Right cardiac atrium (tissue), 5 donors: ENCODE data around the gene PLEKHA6. TPM values are rescaled to one million over a fixed set of nuclear protein-coding genes. Genes with fewer than 3 reads are reported as not detected.
A peak's percentile ranks its signal among the peaks of the same experiment; 100 is the strongest.

Source experiments
- ATAC-seq, 2 donors: fragments of 200-7000 bp; cut with Tn5 transposase; one replicate each; pipeline versions ENCODE4 v1.8.0 to v1.9.1; 2020; ENCODE audit warnings: moderate library complexity in 2 of 2, mild to moderate bottlenecking in 1 of 2
- DNase-seq, 3 donors: peaks; one replicate each; pipeline ENCODE4 v3.0.0-alpha.2; 2020
- H3K27ac ChIP-seq: one replicate; pipeline ENCODE4 v1.5.1; 2013; ENCODE audit warnings: mild to moderate bottlenecking, low read length, control low read depth, moderate library complexity
- H3K27me3 ChIP-seq: one replicate; pipeline ENCODE4 v1.6.1; 2013; ENCODE audit not compliant: control insufficient read depth, insufficient read depth
- H3K4me1 ChIP-seq: one replicate; pipeline ENCODE4 v1.6.1; 2013; ENCODE audit warnings: low read length; ENCODE audit not compliant: control insufficient read depth, insufficient read depth
- H3K4me3 ChIP-seq: one replicate; pipeline ENCODE4 v1.5.1; 2013; ENCODE audit warnings: low read length, control low read depth
- H3K9me3 ChIP-seq: one replicate; pipeline ENCODE4 v1.6.1; 2013; ENCODE audit warnings: low read length; ENCODE audit not compliant: control insufficient read depth
- WGBS: extraction: QIAGEN DNeasy Blood & Tissue Kit; methylation state at CpG from one replicate; pipeline ENCODE4 v1.1.7; 2013; 5-methylcytosine and 5-hydroxymethylcytosine counted together
- intact Hi-C, 4 donors: fragments of 100-400 bp; cut with DNase I; formaldehyde crosslinking; loops; one replicate each; pipeline versions ENCODE4 v1.11.0 to v1.14.0; 2022 to 2023
- polyA plus RNA-seq: library from polyadenylated mRNA; stranded (reverse); fragments of 200-250 nt; gene quantifications from one replicate; pipeline ENCODE4 v1.2.3, GENCODE V29; 2013
- total RNA-seq, 4 donors: library from RNA; stranded (reverse); fragmentation: NEBNext Ultra II Directional; extraction: Animal tissue kit (Norgen Biotek cat#: 25700); gene quantifications; one replicate each; pipeline ENCODE4 v1.2.1, GENCODE V29; 2021
- donor health status: healthy with polysubstance abuse.
- donor health status: DM: no; HTN: yes; CAD: no.
- donor health status: DM: no; HTN: no; CAD: no.
- donor health status: DM: no; HTN: yes; CAD: no; lungs with severe emphysema.
- donor health status: DM: yes; HTN: yes; CAD: no.

The PLEKHA6 gene
- total and polyA plus RNA-seq, 5 donors, result 17.7 to 55.4 (median 28.9) TPM

DNA sequence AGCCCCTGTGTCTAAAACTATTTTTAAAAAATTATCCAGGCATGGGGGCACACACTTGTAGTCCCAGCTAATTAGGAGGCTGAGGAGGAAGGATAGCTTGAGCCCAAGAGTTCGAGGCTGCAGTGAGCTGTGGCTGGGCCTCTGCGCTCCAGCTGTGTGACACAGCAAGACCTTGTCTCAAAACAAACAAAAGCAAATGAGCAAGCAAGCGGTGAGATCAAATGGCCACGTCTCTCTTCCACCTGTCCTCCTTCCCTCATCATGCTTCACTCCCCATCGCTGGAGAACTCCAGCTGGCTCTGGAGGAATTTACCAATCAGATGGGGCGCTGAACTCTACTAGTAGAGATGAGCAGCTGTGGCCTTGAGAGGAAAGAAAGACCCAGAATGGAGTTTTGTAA lies 179.6 kb downstream of the PLEKHA6 start:
- WGBS, result 70% methylated on average over 6 of the region's 6 CpGs
- ATAC-seq, result no peak
- intact Hi-C loops, result no loop called here
- no peaks in the 10 kb centered on the region for H3K27me3 ChIP-seq
- DNase-seq, result no peak
- H3K4me1 ChIP-seq, result no peaks in the 10 kb centered on the region
- no peak overlapping the region for H3K4me3 ChIP-seq
- H3K27ac ChIP-seq, result no peak overlapping the region
- no peaks in the 10 kb centered on the region for H3K9me3 ChIP-seq

DNA sequence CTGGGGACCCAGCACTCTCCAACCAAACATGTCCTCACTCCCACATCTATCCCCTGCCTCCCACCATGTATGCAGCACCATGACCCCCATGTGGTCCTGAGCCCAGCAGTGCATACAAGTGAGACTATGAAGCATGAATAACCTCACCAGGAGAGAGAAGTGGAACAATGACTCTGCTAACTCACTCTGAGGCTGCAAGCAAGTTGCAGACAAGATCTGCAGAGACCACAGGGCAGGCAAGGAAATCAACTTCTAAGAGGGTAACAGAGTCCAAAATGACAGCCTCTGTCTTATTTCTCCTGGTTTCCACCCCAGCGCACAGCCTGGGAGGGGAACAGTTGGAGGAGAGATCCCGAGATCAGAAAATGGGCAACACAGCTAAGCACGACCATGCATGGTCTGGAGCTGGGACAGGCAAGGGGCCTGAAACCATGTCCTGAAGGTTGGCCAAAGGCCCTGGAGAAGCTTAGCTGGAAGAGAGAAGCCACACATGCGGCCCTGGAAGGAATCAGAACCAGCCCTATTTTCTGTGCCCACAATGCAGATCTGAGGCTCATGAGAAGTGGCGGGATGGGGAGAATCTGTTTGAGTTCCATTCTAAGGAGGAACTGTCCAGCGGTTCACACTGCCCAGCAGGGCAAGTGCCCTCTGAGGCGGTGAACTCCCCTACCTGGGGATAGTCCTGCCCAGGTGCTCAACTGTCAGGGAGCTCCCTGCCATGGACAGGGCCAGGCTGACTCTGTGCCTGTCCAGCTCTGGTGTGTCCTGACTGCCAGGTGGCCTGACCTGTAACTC lies 181.0 kb downstream of the PLEKHA6 start:
- Histone ChIP-seq H3K4me3 (no peak overlapping the region), H3K27me3 (no peaks in the 10 kb centered on the region), H3K27ac (no peak overlapping the region), H3K9me3 (no peaks in the 10 kb centered on the region), H3K4me1 (no peaks in the 10 kb centered on the region)
- WGBS, result 87% methylated on average over 7 of the region's 7 CpGs
- intact Hi-C loops, result no loop called here
- ATAC-seq, result peak in 1 of 2 donors; percentile 31
- no peak for DNase-seq

DNA sequence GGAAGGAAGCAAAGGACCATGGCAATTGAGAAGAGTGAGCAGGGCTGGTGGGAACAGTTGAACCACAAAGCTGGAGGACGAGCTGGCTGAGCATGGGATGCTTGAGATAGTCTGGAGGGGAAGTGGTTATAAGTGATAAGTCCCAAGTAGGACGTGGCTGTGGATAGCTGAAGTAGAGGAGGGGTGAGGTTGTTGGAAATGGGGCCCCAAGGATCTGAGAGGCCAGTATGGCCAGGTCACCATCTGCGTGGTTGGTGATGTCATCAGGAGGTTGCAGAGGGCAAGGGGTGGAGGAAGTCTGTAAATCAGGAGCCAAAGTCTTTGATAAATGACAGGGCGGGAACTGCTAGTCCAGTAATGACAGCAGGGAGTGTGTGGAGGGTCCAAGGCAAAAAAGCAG lies 182.6 kb downstream of the PLEKHA6 start:
- H3K27me3 ChIP-seq, result no peaks in the 10 kb centered on the region
- ATAC-seq (no peak), DNase-seq (no peak)
- intact Hi-C loops, result no loop called here
- WGBS, result 34% methylated on average over 4 of the region's 4 CpGs
- no peak overlapping the region for H3K27ac ChIP-seq
- no peaks in the 10 kb centered on the region for H3K4me1 ChIP-seq
- no peak overlapping the region for H3K4me3 ChIP-seq
- no peaks in the 10 kb centered on the region for H3K9me3 ChIP-seq

DNA sequence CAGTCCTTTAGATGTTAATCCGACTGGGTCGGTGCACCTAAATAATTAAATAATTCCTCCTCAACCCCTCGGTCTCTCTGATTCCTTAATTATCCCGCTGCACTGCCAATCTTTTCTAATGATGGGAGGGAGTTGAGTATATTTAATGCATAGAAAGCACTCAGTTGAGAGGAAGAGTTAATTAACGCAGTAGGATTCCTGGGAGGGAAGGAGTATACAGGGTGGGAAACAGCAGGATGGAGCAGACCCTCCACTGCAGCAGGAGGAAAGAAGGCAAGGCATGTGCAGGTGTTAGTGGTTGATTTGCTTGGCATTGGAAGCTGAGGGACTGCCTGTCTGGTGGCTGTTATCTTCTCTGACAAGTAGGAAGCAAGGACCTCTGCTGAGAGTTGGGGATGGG lies 183.7 kb downstream of the PLEKHA6 start:
- DNase-seq (no peak), ATAC-seq (no peak)
- H3K4me3 ChIP-seq, result no peak overlapping the region
- H3K27ac ChIP-seq, result no peak overlapping the region
- H3K4me1 ChIP-seq, result no peaks in the 10 kb centered on the region
- no peaks in the 10 kb centered on the region for H3K27me3 ChIP-seq
- 84% methylated on average over 5 of the region's 5 CpGs for WGBS
- H3K9me3 ChIP-seq, result no peaks in the 10 kb centered on the region
- intact Hi-C loops, result no loop called here

DNA sequence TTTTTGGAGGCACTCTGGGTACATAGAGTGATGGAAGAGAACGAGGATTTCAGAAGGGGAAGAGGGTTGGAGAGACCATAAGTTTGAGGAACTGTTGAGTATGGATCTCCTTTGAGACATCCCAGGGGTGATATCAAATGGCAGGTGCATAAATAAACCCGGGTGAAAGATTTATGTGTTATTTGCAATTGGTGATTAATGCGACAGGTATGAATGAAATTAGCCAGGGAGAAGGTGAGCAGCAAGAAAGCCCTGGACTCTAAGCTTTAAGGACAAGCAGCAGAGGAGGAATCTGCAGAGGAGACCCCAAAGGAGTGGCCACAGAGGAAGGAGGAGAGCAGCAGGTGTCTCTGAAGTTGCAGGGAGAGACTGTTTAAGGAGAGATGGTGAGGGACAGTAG lies 184.8 kb downstream of the PLEKHA6 start:
- intact Hi-C loops, result no loop called here
- ATAC-seq, result no peak
- H3K4me1 ChIP-seq, result no peaks in the 10 kb centered on the region
- WGBS, result 86% methylated on average over 3 of the region's 3 CpGs
- H3K27ac ChIP-seq, result no peak overlapping the region
- no peak for DNase-seq
- H3K9me3 ChIP-seq, result peaks cover 3% of the 10 kb centered on the region
- H3K27me3 ChIP-seq, result no peaks in the 10 kb centered on the region
- H3K4me3 ChIP-seq, result no peak overlapping the region

DNA sequence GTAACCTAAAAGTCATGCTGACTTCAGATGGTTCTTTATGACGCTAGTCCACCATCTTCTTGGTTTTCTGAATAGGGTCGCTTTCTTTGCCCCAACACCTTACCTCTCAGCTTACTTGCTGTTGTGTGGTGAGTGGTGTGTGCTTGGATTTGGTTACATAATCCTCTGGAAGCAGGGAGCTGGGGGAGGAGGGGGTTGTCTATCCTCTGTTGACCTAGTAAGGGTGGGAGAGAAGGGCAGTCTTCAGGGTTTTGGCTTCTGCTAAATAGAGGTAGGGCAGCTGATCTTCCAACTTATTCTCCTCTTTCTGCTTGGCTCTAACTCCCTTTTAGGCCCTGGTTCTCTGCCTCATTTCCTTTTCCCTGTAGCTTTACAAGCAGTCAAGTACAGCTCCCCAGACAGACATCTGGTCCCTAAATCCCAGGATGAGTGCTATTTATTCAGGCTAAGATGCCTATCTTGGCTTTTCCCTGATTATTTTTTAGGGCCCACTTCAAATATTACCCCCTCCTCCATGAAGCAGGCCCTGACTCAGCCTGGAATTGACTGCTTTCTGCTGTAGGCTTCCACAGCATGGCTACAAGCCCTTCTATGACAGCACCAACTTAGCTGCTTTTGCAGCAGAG lies 187.2 kb downstream of the PLEKHA6 start:
- 93% methylated on average over 2 of the region's 2 CpGs for WGBS
- ATAC-seq, result no peak

DNA sequence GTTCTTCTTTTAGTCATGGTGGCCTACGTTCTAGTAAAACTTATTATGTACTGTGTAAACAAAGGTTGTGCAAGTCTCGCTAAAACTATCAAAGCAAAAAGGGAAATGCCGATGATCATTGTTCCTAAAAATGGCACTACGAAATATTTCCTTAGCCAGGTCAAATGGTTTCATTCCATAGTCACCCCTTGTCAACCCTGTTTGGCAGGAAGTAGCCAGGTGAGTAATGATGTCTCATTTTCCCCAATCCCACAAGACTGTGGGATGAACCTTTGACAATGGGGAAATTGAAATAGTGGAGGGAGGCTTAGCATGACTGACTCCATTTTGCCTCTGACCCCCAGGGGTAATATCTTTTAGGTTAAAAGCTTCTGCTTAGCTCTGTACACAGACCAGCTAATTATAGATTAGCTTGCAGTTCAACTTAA lies 188.0 kb downstream of the PLEKHA6 start:
- intact Hi-C loops, result no loop called here
- H3K27ac ChIP-seq, result no peak overlapping the region
- no peak for ATAC-seq

More for the DNA sequence above, 187.2 kb downstream of the PLEKHA6 start:
- intact Hi-C loops, result no loop called here
- Histone ChIP-seq H3K4me3 (no peak overlapping the region), H3K27ac (no peak overlapping the region), H3K27me3 (no peaks in the 10 kb centered on the region), H3K9me3 (peaks cover 3% of the 10 kb centered on the region), H3K4me1 (no peaks in the 10 kb centered on the region)
- no peak for DNase-seq

DNA sequence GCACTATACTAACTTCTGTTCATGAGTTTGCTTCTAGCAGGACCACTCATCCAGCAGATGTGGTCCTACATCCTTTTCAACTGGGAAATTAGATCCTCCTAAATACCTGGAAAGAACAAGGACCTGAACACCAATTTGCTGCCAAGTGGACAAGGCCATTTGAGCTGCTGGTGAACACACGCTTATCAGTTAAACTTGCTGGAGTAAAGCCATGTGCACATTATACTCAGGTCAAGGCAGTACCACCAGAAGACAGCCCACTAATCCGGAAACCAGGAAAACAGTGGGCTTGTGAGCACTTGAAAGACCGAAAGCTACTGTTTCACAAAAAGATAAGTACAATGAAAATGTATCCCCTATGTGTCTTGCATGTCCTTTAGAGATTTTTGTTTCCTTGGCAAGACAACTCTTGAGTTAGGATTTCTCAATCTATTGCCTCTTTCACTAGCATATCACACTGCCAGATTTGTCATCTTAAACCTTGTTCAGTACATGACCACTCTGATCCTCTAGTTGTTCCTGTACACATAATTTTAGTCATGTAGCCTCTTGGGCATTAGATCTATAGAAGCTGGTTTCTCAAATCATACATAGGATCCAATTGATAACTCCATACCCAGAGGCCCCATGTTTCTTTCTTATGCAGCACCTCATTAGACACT lies 189.1 kb downstream of the PLEKHA6 start:
- 92% methylated on average over 3 of the region's 3 CpGs for WGBS
- Histone ChIP-seq H3K9me3 (peaks cover 3% of the 10 kb centered on the region), H3K4me1 (no peaks in the 10 kb centered on the region), H3K27me3 (no peaks in the 10 kb centered on the region), H3K4me3 (no peak overlapping the region), H3K27ac (no peak overlapping the region)
- DNase-seq (no peak), ATAC-seq (no peak)
- intact Hi-C loops, result no loop called here

More for the DNA sequence above, 188.0 kb downstream of the PLEKHA6 start:
- Histone ChIP-seq H3K27me3 (no peaks in the 10 kb centered on the region), H3K4me1 (no peaks in the 10 kb centered on the region), H3K9me3 (peaks cover 3% of the 10 kb centered on the region), H3K4me3 (no peak overlapping the region)
- no peak for DNase-seq
- 55% methylated on average over 4 of the region's 4 CpGs for WGBS

DNA sequence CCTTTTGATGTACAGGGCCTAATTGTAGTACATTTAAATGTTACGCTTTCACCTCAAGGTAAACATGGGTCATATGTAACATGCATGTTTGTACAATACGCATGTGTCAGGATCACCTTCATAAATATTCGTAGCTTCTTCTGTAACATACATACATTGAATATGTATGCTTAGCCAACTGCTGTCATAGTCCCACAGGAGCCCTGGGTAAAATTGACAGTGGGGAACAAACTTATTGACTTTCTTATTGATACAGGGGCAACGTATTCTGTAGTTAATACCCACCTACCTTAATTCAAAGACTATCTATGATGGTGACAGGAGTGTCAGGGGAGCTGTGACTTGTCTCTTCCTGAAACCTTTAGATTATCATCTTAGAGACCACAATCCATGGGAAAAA lies 189.9 kb downstream of the PLEKHA6 start:
- intact Hi-C loops, result no loop called here
- peaks cover 3% of the 10 kb centered on the region for H3K9me3 ChIP-seq
- no peak for ATAC-seq
- H3K27ac ChIP-seq, result no peak overlapping the region
- no peaks in the 10 kb centered on the region for H3K27me3 ChIP-seq
- no peaks in the 10 kb centered on the region for H3K4me1 ChIP-seq
- no peak overlapping the region for H3K4me3 ChIP-seq
- no peak for DNase-seq
- 82% methylated on average over 4 of the region's 4 CpGs for WGBS
